ELF-1 (cell line): Measurements from ENCODE around the gene C4orf17.

Source experiments
- DNase-seq: peaks from one replicate; pipeline ENCODE4 v3.0.0-alpha.2; 2016; ENCODE audit warnings: low read depth, low spot score

C4orf17 gene

GRCh38 chr4:99536848-99537247 lies 26.0 kb downstream of the C4orf17 start:
- DNase-seq: no peak

GRCh38 chr4:99537674-99538073 lies 26.9 kb downstream of the C4orf17 start:
- DNase-seq: no peak

DNA sequence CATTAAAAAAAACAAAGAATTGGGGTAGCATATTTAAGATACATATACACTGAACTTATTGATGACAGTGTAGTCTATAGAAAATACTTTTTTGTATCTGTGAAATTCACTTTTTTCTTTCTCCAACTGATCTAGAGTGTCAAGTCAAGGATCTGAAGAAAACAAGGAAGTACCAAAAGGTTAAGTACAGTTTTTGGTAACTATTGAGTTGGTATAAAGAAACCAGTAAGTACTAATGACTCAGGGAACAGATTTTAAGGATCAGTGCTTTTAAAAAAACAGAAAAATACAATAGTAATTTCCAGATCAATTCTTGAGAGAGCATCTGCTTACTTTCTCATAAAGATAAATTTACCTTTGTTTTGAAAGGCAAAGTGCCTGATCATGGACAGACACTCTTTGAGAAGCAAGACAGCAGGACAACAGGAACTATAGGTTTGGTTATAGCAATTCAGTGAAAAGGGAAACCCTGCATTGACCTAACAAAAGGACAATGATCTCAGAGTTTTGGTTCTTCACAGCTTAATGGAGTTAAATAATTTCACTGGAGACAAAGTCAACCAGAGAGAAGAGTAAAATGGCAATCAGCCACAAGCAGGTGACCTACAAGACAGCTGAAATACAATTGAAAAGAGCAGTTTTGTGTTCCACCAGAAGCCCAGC lies 29.6 kb downstream of the C4orf17 start:
- no peak for DNase-seq

DNA sequence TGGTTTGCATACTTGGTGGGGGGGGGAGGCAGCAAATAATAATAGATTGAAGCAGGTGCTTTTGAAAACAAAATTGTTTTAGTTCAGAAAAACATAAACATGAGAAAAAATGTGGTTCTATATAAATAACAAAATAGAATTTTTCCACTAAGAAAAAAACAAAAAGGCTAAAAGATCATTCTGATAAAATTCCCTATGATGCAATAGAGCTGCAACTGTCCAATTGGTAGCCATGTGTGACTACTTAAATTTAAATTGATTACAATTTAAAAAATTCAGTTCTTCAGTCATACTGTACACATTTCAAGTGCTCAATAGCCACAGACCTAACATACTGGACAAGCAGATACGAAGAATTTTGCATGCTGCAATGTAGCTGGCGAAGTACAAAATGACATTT lies 42.1 kb downstream of the C4orf17 start:
- DNase-seq: no peak

DNA sequence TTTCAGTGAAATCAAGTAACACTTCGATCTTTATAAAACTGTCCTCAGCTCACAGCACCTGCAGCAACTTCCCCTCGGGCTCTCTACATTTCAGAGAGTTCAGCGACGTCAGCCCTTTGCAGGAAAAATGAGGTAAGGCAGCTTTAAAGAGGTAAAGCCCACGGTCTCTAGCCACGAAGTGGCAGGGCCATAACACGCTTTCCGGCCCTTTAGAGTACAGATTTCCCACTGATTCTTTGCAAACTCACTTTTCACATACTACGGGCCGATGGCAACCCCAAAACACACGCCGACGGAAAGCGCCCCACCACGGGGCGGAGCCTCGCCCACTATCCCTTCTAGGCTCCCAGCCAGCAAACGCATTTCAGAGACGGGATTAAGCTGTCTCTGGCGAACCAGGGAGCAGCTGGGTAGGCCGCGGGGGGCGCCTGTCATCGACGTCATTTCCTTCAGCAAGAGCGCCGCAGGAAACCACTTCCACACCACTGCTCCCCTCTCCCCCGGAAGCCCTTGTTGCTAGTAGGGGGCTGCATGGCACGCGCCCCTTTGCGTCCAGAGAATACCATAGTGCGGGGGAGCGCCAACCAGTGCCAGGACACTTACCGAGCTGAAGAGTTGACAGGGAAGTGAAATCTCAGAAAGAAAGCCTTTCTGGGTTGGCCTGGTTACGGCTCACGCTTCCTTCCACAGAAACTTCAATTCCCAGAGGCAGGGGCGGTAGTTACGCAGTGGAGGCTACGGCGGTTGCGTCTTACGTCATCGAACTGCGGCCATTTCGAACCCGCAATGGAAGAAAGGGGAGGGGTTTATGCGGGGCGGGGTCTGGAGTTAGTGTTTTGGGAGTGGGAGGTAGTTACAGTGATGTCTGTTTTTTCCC lies 52.7 kb downstream of the C4orf17 start, which contains the start of gene TRMT10A:
TRMT10A (minus strand) TSS at position 730 of the 877 bp plus-strand sequence. CDS start 4,701 bp downstream, outside the sequence.
- DNase-seq: peak; percentile 99

DNA sequence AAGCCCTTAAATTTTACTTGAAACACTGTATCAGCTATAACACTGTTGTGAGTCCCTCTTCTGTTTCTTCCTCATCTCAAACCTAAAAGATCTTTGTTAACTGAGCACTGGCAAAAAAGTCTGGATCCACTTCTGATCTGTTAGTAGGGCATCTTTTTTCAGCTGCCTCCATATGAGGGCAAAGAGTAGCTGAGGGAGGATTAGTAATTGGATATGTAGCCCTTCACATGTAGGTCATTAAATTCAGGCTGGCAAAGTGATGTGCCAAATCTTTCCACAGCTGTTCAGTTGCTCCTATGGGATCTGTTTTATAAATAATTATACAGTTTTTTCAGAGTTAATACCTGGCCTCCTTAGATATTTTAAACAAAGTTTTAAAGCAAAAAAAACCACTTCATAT lies 54.1 kb downstream of the C4orf17 start:
- no peak for DNase-seq

- DNase-seq: no peak
These were observed 61.1 kb downstream of the C4orf17 start for GRCh38 chr4:99571883-99572282.

- DNase-seq: no peak
These were observed 61.9 kb downstream of the C4orf17 start for GRCh38 chr4:99572527-99573240.

- DNase-seq: no peak
These were observed 63.0 kb downstream of the C4orf17 start for GRCh38 chr4:99573735-99574368.

DNA sequence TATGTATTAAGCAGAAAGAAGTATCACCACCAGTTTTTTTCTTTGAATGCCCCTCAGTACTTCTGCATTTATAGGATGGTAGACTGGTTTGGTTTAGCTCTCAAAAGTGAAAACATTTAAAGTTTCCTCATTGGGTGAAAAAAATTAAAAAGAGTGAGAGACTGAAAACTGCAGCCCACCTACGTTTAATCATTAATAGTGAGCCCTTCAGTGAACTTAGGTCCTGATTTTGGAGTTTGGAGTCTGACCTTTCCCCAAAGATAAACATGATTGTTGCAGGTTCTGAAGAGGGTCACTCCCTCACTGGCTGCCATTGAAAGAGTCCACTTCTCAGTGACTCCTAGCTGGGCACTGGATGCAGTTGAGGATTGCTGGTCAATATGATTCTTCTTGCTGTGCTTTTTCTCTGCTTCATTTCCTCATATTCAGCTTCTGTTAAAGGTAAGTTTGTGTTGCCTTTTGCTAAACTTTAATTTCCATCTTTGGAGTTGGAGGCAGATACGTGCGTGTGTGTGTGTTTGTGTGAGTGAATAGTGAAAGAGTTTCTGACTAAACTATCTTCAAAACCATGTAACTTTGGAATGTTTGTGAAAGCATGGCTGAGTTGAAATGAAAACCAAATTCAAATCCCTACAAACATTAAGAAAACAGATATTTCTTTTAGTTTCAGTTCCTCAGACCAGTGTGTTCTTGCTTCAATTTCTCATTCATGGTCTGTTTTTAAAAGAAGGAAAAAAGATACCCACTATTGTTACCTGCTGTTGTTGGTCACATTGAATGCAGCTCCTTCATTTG lies 63.9 kb downstream of the C4orf17 start, which contains the start of gene MTTP:
MTTP (plus strand) TSS at position 295 of the 795 bp plus-strand sequence; CDS start at position 381, 86 bp downstream.
- no peak for DNase-seq

DNA sequence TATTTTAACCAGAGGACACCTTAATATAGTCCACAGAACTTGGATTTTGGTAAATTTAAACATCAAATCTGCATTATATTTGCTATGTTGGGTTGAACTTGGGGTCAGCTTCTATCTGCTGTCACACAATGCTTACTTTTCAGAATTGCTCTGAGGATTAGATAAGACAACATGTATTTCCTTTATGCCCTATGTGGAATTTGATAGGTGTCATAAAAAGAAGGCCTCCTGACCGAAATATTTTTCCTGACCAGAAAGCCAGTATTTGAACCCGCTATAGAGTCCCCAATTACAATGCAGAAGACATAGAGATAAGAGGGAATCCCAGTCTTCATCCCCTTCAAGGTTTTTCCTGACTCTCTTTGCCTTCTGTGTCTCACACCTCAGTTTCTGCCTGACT lies 67.9 kb downstream of the C4orf17 start:
- no peak for DNase-seq

DNA sequence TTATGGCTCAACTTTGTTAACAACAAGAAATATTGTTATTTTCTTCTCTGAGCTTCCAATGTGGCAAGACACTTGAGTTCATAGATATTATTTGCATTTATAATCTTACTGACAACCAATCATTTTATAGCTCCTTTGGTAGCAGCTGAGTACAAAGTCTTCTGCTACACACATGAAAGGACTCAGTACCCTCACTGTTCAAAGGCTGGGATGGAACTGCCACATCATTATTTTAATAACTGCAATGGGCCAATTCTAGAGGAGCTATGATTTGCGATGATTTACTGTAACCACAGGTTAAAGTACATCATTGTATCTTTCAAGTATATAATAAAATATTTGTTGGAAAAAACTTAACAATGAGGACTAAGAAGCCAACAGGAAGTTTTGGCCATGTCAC lies 74.7 kb downstream of the C4orf17 start:
- no peak for DNase-seq

GRCh38 chr4:99586322-99586721 lies 75.5 kb downstream of the C4orf17 start:
- no peak for DNase-seq

- DNase-seq: no peak
These were observed 76.0 kb downstream of the C4orf17 start for GRCh38 chr4:99586797-99587196.

DNA sequence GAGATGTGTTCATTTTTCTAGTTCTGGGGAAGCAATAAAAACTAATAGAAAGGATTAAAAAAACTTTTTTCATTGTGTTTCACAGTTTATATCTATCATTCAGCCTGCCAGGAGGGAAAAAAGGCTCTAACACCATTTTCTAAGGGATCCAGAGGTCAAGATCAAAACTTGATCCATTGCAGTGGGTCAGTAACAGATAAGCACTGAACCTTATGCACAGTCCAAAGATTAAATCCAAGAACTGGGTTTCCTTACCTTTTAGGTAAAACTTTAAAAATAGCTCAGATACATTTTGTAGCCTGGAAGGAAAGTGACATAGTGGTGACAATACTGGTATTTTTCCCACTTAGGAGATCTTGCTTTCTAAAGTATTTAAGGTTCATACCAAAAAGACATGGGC lies 76.5 kb downstream of the C4orf17 start:
- no peak for DNase-seq

DNA sequence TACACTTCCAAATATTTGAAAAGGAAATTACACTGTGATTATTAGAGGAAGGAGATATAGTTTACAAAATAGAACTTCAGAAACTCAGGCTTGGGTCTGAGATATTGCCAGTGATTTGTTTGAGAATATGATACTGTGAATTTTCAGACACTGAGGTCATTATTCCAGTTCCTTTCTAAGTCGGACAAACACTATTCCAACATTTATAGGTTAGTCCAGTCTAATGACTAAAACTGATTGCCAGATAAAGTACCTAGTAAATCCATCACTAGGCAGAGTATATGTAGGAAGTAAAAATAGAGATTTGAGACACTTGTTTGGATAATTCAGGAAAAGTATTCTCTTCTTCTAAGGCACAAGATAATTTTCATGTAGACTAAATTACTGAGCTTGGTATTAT lies 77.0 kb downstream of the C4orf17 start:
- no peak for DNase-seq

DNA sequence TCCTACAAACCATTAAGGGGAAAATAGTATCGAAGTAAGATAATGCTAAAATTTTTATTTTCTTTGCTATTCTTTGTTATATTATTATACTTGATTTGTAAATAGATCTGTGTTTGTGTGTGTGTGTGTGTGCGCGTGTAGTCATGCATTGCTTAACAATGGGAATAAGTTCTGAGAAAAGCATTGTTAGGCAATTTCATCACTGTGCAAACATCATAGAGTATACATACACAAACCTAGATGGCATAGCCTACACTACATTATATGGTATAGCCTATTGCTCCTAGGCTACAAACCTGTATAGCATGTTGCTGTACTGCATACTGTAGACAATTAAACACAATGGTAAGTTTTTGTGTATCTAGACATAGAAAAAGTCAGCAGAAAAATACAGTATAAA lies 80.9 kb downstream of the C4orf17 start:
- DNase-seq: no peak
